ENCODE data around the gene CES2.
"Not testable (repeated sequence)": the region's sequence is repeated elsewhere in the genome, so short reads cannot be mapped to it uniquely, and the experiment has no call there.

The CES2 gene

DNA sequence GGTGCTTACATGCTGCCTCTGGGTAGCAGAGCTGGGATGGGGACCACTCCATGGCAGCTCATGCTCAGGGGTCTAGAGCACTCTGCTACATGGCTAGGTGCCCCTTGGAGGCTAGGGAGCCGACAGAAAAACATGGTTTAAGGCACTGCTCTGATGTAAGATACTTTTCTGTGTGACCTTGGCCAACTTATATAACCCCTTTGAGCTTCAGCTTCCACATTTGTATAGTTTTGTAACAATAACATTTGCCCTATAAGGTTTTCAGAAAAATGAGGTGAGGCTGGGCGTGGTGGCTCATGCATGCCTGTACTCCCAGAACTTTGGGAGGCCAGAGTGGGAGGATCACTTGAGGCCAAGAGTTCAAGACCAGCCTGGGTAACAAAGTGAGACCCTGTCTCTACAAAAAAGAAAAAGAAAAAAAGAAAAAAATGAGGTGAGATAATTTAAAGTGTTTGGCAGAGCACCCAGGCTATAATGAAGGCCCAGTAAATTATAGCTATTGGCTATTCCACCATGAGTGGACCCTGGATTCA, 56.3 kb downstream of the CES2 start:
- no peak for DNase-seq

DNA sequence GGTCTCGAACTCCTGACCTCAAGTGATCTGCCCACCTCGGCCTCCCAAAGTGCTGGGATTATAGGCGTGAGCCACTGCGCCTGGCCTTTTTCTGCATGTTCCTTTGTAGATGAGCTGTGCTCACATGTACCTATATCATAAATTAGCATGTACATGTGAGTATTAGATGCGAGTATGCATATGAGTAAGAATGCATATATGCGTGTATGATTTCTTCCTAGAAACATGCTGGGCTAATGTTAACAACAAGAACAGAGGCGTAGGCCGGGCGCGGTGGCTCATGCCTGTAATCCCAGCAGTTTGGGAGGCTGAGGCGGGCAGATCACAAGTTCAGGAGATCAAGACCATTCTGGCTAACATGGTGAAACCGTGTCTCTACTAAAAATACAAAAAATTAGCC, 58.2 kb downstream of the CES2 start:
- not testable (repeated sequence) for DNase-seq

All from bone marrow (tissue), 2 donors.